Measurements from ENCODE around the gene PPP1R9B.
A peak's percentile ranks its signal among the peaks of the same experiment; 100 is the strongest.

The PPP1R9B gene

DNA sequence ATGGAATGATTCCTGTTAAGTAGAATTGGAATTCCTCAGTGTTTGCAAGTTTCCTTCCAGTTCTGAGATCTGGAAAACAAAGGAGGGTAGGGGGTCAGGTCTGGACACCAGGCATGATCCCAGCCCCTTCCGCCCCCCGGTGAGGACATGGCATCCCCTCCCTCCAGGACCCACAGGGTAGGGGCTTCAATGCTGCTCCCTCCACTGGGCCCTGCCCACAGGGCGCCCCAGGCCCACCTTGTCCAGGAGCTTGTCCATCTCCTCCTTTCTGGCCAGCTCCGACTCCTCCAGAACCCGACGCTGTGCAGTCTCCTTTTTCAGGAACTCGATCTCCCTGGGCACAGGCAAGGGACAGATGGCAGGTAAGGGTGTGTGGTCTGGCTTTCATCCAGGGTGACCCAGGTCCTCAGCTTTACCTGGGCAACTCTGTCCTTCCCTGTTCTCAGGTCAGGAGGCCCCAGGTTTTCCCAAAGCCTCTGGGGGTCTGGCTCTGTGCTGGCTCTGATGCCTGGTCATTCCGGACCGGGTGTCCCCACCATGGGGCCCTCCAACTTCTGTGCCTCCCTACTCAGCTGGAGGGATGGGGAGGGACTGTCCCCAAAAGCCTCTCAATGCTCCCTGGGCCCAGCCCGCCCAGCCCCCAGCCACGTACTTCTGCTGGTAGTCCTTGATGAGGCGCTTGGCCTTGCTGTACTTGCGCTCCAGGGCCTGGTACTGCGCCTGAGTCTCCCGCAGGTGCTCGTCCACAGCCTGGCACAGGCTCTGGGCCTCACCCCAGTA is 15.0 kb downstream of the PPP1R9B start:
- H3K27me3 ChIP-seq (ENCODE audit: insufficient read depth, poor library complexity, severe bottlenecking): no peaks in the 10 kb centered on the region
- no peaks in the 10 kb centered on the region for H3K4me1 ChIP-seq (ENCODE audit: insufficient read depth, poor library complexity, severe bottlenecking)
- TF ChIP-seq, protein P1, sequence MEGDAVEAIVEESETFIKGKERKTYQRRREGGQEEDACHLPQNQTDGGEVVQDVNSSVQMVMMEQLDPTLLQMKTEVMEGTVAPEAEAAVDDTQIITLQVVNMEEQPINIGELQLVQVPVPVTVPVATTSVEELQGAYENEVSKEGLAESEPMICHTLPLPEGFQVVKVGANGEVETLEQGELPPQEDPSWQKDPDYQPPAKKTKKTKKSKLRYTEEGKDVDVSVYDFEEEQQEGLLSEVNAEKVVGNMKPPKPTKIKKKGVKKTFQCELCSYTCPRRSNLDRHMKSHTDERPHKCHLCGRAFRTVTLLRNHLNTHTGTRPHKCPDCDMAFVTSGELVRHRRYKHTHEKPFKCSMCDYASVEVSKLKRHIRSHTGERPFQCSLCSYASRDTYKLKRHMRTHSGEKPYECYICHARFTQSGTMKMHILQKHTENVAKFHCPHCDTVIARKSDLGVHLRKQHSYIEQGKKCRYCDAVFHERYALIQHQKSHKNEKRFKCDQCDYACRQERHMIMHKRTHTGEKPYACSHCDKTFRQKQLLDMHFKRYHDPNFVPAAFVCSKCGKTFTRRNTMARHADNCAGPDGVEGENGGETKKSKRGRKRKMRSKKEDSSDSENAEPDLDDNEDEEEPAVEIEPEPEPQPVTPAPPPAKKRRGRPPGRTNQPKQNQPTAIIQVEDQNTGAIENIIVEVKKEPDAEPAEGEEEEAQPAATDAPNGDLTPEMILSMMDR (IDR thresholded peaks at IDR 0.05; ENCODE audit: poor library complexity, severe bottlenecking): no peak
- ATAC-seq (ENCODE audit: low read depth): no peak
- H3K27ac ChIP-seq (ENCODE audit: poor library complexity, severe bottlenecking): no peak overlapping the region
- H3K36me3 ChIP-seq (ENCODE audit: low read depth): peaks cover 53% of the 10 kb centered on the region
- no peaks in the 10 kb centered on the region for H3K9me3 ChIP-seq (ENCODE audit: severe bottlenecking)
- DNase-seq (ENCODE audit: low spot score): no peak
- no peak overlapping the region for H3K4me3 ChIP-seq (ENCODE audit: severe bottlenecking)

DNA sequence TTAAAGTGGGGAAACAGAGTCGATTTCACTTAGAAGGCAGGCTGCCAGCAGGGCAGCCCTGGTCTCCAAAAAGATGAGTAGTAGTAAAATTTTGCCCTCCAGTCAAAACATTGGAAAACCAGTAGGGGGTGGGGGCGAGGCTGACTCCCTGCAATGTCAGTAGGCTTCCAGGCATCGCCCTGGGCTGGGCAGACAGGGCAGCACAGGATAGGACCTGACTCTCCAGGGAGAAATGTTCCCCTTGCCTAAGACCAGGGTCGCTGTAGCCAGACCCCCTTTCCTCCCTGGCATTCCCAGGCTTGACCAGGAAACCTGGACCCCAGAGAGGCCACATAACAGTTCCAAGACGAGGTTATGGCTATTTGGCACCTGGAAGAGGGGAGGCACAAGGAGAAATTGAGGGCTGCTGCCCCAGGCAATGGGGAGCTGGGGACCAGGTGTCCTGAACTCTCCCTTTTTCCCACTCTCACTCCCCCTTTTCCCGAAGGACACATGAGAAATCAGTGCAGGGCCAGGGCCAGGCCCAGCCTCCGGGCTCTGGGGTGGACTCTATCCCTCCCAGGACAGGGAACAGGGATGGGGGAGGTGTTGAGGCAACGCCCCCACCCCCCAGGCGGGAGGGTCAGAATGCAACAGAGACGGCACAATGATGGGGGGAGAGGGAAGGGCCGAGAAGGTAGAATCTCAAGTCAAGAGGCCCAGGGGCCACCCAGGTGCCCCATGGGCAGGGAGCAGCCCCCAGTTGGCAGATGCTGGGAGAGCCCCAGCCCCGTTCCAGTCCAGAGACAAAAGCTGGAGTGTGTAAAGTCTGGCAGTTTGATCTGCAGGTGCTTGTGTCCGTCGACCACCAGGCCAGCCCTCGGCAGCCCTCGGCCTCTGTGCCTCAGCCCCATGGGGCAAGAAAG is 16.0 kb downstream of the PPP1R9B start:
- DNase-seq (ENCODE audit: low spot score) (no peak), ATAC-seq (ENCODE audit: low read depth) (peak; percentile 13; the same call in 1 of the 3 replicates)
- Histone ChIP-seq H3K36me3 (ENCODE audit: low read depth) (peaks cover 42% of the 10 kb centered on the region), H3K27me3 (ENCODE audit: insufficient read depth, poor library complexity, severe bottlenecking) (no peaks in the 10 kb centered on the region), H3K27ac (ENCODE audit: poor library complexity, severe bottlenecking) (no peak overlapping the region), H3K4me3 (ENCODE audit: severe bottlenecking) (no peak overlapping the region), H3K9me3 (ENCODE audit: severe bottlenecking) (no peaks in the 10 kb centered on the region), H3K4me1 (ENCODE audit: insufficient read depth, poor library complexity, severe bottlenecking) (no peaks in the 10 kb centered on the region)
- TF ChIP-seq, protein P1 (IDR thresholded peaks at IDR 0.05; ENCODE audit: poor library complexity, severe bottlenecking): no peak

DNA sequence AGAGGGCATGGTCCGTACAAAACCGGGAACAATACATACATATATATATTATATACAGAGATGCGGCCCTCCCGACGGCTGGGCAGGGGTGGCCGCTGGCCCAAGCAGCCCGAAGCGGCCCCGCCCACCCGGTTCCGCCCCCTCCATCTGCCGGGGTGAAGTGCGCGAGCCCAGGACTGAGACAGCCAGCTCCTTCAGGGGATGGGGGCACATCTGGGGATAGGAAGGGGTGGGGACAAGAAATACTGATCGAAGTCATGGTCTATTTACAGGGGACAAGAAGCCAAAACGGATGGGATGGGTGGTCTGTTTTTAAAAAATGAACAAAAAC is 16.7 kb downstream of the PPP1R9B start:
- Histone ChIP-seq H3K4me1 (ENCODE audit: insufficient read depth, poor library complexity, severe bottlenecking) (no peaks in the 10 kb centered on the region), H3K27ac (ENCODE audit: poor library complexity, severe bottlenecking) (no peak overlapping the region), H3K9me3 (ENCODE audit: severe bottlenecking) (no peaks in the 10 kb centered on the region), H3K36me3 (ENCODE audit: low read depth) (peaks cover 35% of the 10 kb centered on the region), H3K27me3 (ENCODE audit: insufficient read depth, poor library complexity, severe bottlenecking) (peaks cover 2% of the 10 kb centered on the region), H3K4me3 (ENCODE audit: severe bottlenecking) (no peak overlapping the region)
- TF ChIP-seq, protein P1 (IDR thresholded peaks at IDR 0.05; ENCODE audit: poor library complexity, severe bottlenecking): no peak
- ATAC-seq (ENCODE audit: low read depth) (no peak), DNase-seq (ENCODE audit: low spot score) (no peak)

DNA sequence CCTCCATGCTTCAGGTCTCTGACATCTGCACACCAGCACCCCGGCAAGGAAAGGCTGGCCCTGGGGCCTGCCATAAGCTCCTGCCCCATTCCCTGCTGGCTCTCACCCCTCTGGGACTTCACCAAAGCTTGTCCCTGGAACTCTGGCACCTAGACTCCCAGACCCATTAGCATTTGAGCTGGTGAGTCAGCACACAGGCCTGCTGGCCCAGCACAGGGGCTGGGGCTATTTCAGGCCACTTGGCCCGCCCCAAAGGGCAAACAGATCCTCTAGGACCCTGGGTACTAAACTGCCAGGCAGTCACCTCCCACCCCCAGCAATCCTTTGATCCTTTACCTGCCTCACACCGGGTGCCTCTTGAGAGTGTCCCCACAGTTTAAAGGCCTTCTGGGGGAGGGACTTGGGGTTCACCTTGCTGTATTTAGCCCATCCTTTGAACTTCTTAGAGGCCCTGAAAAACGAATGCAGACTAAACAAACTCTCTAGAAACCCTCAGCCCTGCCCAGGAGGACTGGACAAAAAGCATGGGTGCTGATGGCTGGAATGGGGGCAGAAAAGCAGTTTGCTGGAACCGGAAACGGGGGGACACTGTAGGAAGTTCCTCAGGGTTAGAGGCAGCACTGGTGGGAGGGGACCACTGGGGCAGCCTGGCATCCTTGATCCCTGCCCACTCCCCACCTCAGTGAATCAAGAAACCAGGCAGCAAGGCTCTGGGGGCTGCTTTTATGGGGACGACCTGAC is 17.3 kb downstream of the PPP1R9B start:
- TF ChIP-seq, protein P1 (IDR thresholded peaks at IDR 0.05; ENCODE audit: poor library complexity, severe bottlenecking): no peak
- ATAC-seq (ENCODE audit: low read depth) (peak; percentile 43), DNase-seq (ENCODE audit: low spot score) (no peak)
- Histone ChIP-seq H3K27me3 (ENCODE audit: insufficient read depth, poor library complexity, severe bottlenecking) (peaks cover 6% of the 10 kb centered on the region), H3K27ac (ENCODE audit: poor library complexity, severe bottlenecking) (peak overlapping the region; percentile 19), H3K9me3 (ENCODE audit: severe bottlenecking) (no peaks in the 10 kb centered on the region), H3K4me3 (ENCODE audit: severe bottlenecking) (no peak overlapping the region), H3K36me3 (ENCODE audit: low read depth) (peaks cover 30% of the 10 kb centered on the region), H3K4me1 (ENCODE audit: insufficient read depth, poor library complexity, severe bottlenecking) (no peaks in the 10 kb centered on the region)

Data from RWPE2 (cell line).